ENCODE results near the gene IL9. TPM values are rescaled to one million over a fixed set of nuclear protein-coding genes. Genes with fewer than 3 reads are reported as not detected.

The IL9 gene
- total and polyA plus RNA-seq, 2 of the 13 experiments (the other 11 are each of a cell fraction or from before 2014, with no cell fraction given), result not detected

DNA sequence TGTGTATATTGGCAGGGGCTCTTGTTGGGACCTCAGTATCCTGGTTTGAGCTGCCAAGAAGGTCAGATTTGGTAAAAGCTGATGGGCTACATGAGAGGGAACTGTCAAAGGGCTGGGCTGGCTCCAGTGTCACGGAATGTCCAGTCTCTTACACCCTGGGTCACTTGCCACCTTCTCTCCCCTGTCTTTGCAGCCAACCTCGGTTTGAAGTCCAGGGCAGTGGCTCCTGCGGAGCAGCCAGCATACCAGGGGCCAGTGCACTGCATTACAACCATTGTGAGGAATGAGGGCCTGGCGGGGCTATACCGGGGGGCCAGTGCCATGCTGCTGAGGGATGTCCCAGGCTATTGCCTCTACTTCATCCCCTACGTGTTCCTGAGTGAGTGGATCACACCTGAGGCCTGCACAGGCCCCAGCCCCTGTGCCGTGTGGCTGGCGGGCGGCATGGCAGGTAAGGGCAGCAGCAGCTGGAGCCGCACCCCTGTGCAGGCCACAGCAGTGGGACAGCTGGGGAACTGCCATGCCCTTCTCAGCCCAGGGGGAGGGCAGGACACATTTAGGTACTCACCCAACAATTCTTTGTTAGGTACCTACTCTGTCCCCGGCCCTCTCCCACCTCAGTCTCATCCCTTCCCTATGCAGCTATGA is 24.2 kb downstream of the IL9 start:
- Histone ChIP-seq H3K4me3 (replicated peaks in 1 of 3; ENCODE audit: insufficient read depth in 1 of 3, low read depth in 2 of 3, low read length in 3 of 3) (no peak overlapping the region), H3K27me3 (ENCODE audit: control insufficient read depth in 1 of 2, insufficient read depth in 2 of 2, low read length in 2 of 2) (no peaks in the 10 kb centered on the region), H3K27ac (ENCODE audit: extremely low read length, insufficient read depth, low read length) (no peak overlapping the region), H3K9me3 (ENCODE audit: low read length) (no peaks in the 10 kb centered on the region), H2AFZ (ENCODE audit: low read length) (no peak overlapping the region), H3K4me1 (ENCODE audit: insufficient read depth, low read length) (peaks cover 45% of the 10 kb centered on the region), H3K36me3 (replicated peaks in 1 of 2; ENCODE audit: control insufficient read depth in 1 of 2, insufficient read depth in 2 of 2, low read length in 2 of 2) (no peaks in the 10 kb centered on the region), H3K9ac (ENCODE audit: insufficient read depth, low read depth, low read length) (no peak overlapping the region), H4K20me1 (ENCODE audit: insufficient read depth, low read length) (no peaks in the 10 kb centered on the region), H3K79me2 (ENCODE audit: insufficient read depth, low read length) (no peaks in the 10 kb centered on the region), H3K4me2 (ENCODE audit: low read depth, low read length) (no peak overlapping the region)
- FAIRE-seq, result no peak
- DNase-seq (ENCODE audit: low spot score), result no peak
- in situ Hi-C loops (cut with HindIII; ENCODE audit: extremely low pct_ligation_motif_present, low pct_unique_long_range_greater_than_20kb), result loop anchor here (25.0 kb wide), 1 partner anchor 541 kb away; no protein-coding TSS in a partner anchor
- peak; percentile 27 for TF ChIP-seq TEAD3 (CRISPR knock-in tag; optimal IDR thresholded peaks at IDR 0.05; ENCODE audit: borderline replicate concordance)
- TF ChIP-seq, protein P1, sequence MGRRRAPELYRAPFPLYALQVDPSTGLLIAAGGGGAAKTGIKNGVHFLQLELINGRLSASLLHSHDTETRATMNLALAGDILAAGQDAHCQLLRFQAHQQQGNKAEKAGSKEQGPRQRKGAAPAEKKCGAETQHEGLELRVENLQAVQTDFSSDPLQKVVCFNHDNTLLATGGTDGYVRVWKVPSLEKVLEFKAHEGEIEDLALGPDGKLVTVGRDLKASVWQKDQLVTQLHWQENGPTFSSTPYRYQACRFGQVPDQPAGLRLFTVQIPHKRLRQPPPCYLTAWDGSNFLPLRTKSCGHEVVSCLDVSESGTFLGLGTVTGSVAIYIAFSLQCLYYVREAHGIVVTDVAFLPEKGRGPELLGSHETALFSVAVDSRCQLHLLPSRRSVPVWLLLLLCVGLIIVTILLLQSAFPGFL (CRISPR knock-in tag; IDR thresholded peaks at IDR 0.05), result no peak
- 0 out of 2 replicates have a peak, but pooled peaks have one; percentile 11 for TF ChIP-seq ZNF768 (CRISPR knock-in tag; IDR thresholded peaks at IDR 0.05)
- TF ChIP-seq, protein P2, sequence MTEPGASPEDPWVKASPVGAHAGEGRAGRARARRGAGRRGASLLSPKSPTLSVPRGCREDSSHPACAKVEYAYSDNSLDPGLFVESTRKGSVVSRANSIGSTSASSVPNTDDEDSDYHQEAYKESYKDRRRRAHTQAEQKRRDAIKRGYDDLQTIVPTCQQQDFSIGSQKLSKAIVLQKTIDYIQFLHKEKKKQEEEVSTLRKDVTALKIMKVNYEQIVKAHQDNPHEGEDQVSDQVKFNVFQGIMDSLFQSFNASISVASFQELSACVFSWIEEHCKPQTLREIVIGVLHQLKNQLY (CRISPR knock-in tag; IDR thresholded peaks at IDR 0.05), result no peak
- TF ChIP-seq, protein P3, sequence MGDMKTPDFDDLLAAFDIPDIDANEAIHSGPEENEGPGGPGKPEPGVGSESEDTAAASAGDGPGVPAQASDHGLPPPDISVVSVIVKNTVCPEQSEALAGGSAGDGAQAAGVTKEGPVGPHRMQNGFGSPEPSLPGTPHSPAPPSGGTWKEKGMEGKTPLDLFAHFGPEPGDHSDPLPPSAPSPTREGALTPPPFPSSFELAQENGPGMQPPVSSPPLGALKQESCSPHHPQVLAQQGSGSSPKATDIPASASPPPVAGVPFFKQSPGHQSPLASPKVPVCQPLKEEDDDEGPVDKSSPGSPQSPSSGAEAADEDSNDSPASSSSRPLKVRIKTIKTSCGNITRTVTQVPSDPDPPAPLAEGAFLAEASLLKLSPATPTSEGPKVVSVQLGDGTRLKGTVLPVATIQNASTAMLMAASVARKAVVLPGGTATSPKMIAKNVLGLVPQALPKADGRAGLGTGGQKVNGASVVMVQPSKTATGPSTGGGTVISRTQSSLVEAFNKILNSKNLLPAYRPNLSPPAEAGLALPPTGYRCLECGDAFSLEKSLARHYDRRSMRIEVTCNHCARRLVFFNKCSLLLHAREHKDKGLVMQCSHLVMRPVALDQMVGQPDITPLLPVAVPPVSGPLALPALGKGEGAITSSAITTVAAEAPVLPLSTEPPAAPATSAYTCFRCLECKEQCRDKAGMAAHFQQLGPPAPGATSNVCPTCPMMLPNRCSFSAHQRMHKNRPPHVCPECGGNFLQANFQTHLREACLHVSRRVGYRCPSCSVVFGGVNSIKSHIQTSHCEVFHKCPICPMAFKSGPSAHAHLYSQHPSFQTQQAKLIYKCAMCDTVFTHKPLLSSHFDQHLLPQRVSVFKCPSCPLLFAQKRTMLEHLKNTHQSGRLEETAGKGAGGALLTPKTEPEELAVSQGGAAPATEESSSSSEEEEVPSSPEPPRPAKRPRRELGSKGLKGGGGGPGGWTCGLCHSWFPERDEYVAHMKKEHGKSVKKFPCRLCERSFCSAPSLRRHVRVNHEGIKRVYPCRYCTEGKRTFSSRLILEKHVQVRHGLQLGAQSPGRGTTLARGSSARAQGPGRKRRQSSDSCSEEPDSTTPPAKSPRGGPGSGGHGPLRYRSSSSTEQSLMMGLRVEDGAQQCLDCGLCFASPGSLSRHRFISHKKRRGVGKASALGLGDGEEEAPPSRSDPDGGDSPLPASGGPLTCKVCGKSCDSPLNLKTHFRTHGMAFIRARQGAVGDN (CRISPR knock-in tag; IDR thresholded peaks at IDR 0.05), result peak; percentile 19; the same call in 1 of the 2 replicates
- TF ChIP-seq, protein P4, sequence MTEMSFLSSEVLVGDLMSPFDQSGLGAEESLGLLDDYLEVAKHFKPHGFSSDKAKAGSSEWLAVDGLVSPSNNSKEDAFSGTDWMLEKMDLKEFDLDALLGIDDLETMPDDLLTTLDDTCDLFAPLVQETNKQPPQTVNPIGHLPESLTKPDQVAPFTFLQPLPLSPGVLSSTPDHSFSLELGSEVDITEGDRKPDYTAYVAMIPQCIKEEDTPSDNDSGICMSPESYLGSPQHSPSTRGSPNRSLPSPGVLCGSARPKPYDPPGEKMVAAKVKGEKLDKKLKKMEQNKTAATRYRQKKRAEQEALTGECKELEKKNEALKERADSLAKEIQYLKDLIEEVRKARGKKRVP (CRISPR knock-in tag; IDR thresholded peaks at IDR 0.05), result no peak
- ChIA-PET POLR2A (no interaction called here), CTCF (ENCODE audit: low intra/inter-chr PET ratio, low total read pairs) (no interaction called here)
- ATAC-seq, result peak; percentile 39
- 42% methylated on average over 4 of the region's 11 CpGs for WGBS (ENCODE audit: low lambda C conversion rate)
- intact Hi-C loops (cut with micrococcal nuclease; ENCODE audit: unreplicated experiment), result no loop called here
- no TSS peak for BruUV-seq (replicated peaks)
